ENCODE data around the gene SNRK. TPM values are rescaled to one million over a fixed set of nuclear protein-coding genes. Genes with fewer than 3 reads are reported as not detected.

Gene SNRK
- total RNA-seq, 1 experiment from 2014 or later: 13.7 TPM

DNA sequence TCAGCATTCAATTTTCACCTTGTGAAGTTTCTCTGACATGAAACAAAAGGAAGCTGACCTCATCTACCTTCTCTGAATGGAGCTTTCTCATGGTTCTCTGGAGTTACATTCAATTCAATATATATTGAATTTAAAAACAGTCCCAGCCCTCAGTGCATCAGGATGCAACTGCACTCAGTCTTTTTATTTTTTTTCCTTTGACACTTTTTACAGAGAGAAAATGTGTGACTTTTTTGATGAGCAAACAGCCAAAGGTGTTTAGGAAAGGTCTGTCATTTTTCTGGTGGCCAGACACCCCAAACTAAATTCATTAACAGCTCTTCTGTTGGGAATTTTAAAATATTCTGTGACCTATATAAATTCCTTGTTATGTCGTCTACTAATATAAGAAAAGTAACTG lies 19.3 kb upstream of the SNRK start:
- DNase-seq (ENCODE audit: low read depth): no peak

DNA sequence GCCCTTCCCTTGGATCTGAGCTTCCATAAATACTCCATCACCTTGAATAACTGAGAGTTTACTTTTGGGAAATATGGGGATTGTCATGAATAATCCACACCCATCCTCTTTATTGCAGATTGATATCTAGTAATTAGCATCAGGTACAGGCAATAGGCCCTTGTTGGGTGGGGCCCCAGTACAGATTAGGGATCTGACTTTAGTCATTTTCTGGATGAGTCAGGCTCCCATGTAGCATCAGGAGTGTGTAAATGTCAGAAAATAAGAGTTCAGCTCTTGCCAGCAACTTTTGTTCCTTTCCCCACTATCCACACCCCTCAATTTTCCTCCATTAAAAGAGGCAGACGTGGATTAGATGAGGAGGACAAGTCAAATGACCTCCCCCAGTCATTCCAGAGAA lies 17.7 kb upstream of the SNRK start:
- DNase-seq (ENCODE audit: low read depth): no peak

DNA sequence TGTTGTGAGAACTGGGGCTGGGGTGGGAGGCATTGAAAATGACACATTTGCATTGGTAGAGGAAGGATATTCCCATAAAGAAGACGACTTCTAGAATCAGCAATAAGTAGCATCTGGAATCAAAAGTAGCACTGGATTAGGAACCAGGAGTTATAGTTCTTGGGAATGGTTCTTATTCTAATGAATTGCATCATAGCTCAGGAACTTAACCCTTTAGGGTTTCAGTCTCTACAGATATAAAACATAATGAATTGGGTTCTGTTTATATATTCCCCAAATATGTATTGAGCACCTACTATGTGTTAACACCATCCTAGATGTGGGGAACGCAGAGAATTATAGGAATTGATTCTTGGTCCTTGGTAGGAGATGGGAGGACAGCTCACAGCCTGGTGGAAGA lies 16.3 kb upstream of the SNRK start:
- DNase-seq (ENCODE audit: low read depth): no peak

DNA sequence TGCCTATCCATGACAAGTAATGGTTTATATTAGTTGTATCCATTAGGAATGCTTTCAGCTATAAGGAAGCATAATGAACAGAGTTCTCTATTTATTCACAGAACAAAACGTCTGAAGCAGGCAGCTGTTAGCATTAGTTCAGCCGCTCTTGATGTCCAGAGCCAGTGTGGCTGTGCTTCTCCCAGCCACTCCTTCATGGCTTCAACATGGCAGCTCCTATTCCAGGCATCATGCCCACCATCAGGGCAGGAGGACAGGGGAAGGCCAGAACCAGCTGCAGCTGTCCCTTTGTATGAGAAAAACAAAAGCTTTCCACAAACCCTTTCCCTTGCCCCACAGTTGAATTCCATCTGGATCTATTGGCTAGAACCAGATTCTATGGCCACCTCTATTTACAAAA lies 12.9 kb upstream of the SNRK start:
- DNase-seq (ENCODE audit: low read depth): no peak

DNA sequence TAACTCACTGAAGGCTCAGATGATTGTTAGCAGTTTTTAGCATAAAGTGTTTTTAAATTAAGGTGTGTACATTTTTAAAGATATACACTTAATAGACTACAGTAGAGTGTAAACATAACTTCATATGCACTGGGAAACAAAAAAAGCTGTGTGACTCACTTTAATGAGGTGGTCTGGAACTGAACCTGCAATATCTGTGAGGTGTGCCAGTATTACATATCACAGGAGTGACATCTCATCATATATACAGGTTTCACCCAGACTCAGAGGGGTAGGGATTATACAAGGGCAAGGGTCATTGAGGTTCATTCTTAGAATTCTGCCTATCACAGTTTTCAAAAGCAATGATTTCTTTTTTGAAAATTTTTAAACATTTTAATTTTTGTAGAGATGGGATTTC lies 7.3 kb upstream of the SNRK start:
- DNase-seq (ENCODE audit: low read depth): no peak

DNA sequence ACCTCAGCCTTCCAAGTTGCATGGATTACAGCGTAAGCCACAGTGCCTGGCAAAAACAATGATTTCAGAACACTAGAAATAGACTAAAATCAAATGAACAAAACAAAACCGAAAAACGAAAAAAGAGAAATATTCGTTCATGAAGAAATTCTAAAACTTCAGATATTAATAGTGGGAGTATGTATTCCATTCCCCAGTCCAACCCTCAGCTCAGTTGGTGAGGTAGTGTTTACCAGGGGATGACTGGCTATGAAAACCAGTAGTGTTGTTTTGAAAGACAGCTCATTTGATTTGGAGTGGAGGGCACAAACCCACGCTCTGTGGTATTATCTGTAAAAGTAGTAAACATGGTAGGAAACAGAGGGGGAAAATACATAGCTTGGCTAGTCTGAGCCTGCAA lies 6.8 kb upstream of the SNRK start:
- no peak for DNase-seq (ENCODE audit: low read depth)

DNA sequence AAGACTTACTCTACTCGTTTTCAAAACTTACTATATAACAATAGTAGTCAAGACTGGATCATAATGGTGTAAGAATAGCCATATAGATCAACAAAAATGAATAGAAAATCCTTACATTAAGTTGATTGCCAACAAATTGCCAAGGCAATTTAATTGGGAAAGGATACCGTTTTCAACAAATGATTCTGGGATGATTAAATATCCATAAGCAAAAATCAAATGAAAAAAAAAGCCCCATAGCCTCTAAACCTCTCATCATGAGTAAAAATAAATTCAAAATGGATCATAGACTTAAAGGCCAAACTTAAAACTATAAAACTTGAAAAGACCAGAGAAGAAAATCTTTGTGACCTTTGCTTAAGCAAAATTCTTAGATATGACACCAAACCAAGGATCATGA lies 5.3 kb upstream of the SNRK start:
- no peak for DNase-seq (ENCODE audit: low read depth)

DNA sequence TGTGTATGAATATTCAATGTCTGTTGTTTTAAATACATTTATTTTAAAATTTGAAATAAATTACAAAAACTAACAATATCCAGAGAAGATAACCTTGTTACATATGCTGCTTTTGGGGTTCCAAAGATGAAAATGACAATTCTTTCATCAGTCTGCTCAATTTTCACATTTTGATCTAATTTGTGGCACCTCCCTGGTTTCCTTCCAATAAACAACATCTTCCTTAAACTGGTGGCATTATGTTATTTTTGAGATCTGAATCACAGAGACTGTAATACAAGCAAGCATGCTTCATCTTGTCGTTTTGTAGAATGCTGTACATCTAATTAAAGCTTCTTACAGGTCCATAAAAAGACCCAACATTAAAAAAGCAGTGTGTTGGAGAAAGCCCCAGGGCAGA lies 2.2 kb upstream of the SNRK start:
- DNase-seq (ENCODE audit: low read depth): no peak

DNA sequence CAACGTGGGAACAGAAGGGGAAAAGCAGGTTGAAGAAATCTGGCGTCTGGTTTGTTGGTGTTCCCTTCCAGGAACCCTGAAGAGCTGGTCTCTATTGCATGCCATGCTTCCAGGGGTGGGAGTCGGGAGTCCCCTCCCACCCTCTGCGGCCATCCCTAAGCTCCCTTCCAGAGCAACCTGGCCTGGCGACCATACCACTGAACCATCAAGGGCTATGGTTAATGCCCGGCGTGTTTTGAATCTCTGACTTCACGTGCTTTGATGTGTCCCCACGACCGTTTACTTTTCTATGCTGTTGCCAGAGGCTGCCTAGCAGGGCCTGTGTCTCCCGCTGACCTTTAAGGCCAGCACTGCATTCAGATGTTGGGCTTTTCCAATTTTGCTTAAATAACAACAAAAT lies 696 bp upstream of the SNRK start:
- no peak for DNase-seq (ENCODE audit: low read depth)

DNA sequence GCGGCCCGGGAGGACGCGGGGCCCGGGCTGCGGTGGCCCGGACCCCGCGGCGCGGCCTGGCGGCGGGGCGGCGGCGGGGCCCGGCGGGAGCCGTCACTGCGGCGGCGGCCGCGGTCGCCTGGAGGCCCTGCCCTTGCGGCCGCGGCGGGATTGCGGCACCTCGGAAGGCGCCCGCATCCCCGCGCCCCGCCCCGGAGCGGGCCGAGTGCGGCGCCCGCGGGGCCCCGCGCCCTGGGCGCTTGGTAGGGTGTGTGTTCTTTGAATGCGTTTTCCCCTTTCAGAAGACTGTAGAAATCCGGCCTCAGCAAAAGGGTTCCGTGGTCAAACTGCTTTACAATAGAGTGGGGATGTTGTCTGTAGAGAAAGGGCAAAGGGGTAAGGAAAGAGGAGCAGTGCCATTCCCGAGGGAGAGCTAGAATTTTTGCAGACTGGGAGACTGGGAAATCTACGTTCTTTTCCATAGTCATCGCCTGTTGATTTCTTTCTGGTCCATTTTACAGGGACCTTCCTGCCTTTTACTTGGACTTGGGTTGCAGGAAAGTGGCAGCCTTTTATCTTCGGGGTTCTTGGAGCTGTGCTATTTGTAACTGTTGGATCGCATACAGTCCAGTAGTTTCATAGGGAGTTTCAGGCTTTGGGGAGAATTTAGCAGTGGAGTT lies 630 bp downstream of the SNRK start:
- DNase-seq (ENCODE audit: low read depth): peak; percentile 34

DNA sequence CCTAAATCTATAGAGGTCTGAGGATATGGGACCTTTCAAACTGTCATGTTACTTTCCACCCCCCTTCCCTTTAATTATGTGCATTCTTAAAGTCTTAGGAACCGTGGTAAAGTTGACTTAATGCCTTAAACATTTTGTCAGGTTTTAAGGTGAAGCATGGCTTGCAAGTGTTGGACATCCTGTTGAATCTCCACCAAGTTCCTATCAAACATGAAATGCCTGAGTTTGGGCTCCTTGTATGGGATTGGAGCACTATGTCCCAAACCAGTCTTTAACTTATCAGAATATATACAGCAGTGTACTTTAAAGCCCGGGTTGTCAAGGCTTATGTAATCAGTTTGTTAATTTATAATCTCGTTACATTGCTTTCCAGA lies 1.1 kb downstream of the SNRK start:
- no peak for DNase-seq (ENCODE audit: low read depth)

DNA sequence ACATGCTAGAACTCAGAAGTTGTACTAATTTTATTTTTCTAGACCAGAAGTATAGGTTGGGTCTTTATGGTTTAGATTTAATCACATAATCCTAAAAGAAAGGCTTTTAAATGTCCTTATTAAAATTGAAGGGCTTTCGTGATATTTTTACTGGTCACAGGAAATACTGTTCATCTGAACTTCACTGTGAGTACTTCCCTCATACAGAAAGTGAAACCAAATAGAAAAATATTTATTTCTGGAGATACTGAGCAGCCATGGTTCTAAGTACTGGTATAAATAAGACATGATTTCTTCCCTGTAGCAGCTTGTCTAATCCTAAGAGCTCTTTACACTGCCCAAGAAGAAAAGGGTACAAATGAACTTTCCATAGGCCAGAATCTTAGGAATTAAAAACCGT lies 2.0 kb downstream of the SNRK start:
- DNase-seq (ENCODE audit: low read depth): peak; percentile 38

DNA sequence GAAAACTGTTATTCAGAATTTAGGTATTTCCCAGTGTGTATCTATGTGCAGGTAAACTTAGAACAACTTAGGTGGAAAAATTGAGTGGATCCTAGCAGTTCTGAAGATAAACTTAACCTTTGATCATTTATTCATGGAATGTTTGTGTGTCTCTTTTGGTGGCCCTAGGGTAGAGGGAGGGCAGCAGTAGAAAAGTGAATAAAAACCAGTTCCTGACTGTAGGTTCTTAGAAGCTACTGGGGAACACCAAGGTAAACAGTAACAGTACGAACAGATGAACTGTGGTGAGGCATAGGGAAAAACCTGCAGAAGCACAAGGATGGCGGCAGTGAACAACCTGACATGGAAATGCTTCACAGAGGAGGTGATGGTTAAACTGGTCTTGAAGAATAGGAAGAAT lies 2.5 kb downstream of the SNRK start:
- no peak for DNase-seq (ENCODE audit: low read depth)

DNA sequence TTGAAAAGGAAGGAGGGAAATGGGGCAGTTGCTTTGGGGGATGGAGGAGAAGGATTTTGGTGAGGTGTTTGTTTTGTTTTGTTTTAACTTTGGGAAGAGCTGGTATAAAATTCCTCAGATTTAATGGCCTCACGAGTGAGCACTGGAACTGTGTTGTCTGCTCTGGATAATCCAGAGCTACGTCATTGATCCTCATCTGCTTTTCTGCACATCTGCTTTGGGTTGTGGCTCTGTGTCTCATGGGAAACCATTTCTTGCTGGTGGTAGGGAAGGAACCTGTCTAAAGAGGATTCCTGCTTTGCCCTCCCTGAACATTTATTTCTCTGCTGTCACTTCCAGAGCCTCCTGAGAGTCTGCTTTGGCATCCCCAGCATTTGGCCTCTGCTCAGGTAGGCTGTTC lies 3.1 kb downstream of the SNRK start:
- DNase-seq (ENCODE audit: low read depth): no peak

DNA sequence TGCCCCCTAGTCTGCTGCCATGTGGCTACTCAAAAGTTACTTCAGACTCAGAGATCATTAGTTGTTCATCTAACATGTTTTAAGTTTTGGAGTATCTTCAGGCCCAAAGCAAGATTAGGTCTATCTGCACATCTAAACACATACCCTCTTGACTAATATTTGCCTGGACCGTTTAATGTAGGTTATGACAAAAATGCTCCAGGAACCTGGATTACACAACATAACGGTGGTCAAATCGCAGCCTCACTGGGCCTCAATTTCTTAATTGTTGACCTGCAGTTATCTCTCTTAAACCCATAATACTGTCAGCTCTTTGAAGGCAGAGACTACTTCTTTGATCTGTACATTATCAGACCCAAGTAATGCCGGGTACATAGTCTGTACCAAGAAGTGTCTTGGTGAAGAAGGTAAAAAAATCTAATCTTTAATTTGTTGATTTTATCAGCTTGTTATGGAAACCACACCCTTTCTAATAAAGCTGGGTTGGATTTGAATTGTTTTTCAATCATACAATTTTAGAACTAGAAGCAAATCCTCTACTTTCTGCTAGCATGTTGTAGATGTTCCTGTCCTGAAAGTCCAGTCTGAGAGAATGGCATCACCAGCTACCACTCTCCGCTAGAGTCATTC lies 3.6 kb downstream of the SNRK start:
- no peak for DNase-seq (ENCODE audit: low read depth)

DNA sequence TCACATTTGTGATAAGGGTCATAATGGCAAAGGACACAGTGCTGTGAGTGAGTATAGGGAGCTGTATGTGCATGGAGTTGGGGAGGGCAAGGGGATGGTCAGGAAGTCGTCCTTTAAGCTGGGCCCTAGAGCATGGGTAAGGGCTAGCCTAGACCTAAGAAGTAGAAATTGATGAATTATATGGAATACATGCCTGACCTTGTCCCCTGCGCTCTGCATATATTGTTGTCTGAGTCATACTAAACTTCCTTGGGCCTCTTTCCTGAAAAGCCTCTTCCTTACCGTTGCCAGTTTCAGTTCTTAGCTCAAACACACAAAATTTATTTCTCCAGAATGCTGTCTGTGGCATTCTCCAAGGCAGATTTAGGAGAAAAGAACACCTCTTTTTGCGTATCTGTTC lies 4.6 kb downstream of the SNRK start:
- DNase-seq (ENCODE audit: low read depth): peak; percentile 40

DNA sequence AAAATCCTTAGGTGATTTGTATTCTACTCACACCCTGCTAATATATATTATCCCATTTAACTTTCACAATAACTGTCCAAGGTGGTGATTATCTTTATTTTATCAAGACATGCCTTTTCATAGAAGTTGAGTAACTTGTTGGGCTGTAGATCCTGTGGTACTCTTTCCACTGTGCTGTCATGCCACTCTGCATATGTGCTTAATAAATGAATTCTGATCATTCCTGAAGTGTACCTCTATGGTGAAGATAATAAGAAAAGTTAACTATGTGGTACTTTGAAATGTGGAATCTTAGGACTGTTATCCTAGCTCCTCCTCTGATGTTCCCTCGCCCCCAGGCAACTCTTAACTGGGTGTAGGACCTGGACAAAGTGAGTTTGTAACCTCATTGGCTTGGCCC lies 5.2 kb downstream of the SNRK start:
- DNase-seq (ENCODE audit: low read depth): no peak

DNA sequence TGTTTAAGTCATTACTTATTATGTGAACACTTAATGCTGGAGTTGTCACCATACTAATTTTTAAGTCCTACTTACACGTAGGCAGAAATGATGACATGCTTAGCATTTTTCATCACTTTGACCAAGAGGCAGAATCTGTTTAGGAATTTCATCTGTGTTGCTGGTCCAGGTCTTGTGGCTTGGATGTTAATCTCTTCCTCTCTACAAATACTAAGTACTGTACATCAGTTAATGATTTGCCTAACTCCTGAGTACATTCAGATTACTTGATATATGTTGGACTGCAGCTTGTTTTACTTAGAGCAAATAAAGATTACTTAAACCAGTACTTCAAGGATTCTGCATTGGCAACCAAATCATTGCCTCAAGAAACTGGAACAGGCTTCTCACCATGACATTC lies 8.6 kb downstream of the SNRK start:
- no peak for DNase-seq (ENCODE audit: low read depth)

DNA sequence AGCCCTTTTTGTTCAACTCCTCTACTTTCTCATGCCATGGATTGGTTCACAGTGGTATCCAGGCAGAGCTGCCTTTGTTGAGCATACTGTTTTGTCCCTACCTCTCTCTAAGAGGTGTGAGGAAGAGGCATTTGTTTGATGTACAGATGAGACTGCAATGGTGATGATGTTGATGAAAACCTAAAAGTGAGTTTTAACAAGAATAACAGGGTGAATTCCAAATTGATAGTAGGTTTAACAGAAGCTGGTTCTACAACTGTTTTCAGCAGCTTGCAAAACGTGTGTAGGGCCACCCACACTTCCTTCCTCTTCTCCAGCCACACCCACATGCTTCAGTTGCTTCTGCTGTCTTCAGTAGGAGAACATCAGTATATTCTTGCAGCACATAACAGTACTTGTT lies 10.2 kb downstream of the SNRK start:
- no peak for DNase-seq (ENCODE audit: low read depth)

DNA sequence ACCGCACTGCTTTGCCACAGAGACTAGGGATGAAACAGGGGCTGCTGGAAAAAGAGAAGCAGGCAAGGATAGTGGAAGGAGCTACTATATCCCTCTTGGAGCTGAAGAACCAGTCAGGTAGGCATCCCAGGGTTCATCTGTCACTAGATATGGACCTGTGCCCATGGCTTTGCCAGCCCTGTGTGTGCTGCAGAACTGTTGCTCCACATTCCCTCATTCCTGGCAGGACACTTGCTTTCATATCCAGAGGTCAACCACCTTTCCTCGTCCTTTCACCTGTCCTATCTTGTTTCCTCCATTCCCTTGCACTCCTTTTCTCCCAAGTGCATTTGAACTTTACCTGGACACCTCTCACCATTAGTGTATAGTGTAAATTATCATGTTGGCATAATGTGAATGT lies 12.0 kb downstream of the SNRK start:
- no peak for DNase-seq (ENCODE audit: low read depth)

DNA sequence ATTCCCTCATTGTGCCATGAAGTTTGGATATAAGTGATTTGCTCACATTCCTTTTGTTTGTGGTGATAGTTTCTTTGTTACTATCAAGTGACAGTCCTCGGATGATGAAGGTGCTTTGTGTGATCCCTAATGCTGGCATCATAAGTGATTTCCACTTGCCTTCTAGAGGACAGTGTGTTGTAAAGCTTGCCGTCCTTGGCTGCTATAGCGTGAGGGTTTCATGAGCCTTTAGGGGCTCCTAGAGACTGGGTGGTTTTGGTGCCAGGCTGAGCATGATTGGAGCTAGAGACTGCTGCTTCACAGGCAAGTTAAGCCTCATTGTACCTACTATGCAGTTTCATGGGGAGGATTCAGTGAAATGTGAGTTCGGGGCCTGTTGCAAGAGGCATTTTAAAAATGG lies 12.4 kb downstream of the SNRK start:
- no peak for DNase-seq (ENCODE audit: low read depth)

DNA sequence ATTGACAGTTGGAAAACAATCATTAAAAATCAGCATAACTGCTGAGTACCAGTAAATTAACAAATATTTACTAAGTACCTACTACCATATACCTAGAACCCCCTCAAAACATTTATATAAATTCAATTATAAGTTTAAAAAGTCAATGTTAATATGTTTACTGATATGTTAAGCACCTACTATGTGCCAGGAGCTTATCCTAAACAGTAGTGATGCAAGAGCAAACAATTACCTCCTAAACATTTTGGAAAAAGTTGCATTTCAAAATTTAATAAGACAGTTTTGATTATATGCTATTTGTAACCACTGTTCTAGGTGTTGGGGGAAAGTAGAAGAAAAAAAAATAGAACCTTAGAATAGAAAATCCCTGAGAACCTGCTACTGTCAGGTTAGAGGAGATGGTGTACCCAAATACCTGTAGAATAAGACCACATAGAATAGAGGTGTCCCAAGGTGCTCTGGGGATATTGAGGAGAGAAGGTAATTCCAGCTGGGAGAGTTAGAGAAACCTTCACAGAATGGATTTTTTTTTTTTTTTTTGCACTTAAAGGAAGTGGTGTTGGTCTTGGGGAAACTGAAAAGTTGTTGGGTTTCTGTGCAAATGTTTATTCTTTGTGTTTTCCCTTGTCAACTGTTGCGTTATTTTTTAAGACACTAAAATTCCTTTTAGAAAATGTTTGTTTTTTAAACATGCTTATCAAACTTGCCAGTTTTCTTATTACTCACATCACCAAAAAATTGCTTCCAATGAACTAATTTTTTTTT lies 16.0 kb downstream of the SNRK start:
- no peak for DNase-seq (ENCODE audit: low read depth)

DNA sequence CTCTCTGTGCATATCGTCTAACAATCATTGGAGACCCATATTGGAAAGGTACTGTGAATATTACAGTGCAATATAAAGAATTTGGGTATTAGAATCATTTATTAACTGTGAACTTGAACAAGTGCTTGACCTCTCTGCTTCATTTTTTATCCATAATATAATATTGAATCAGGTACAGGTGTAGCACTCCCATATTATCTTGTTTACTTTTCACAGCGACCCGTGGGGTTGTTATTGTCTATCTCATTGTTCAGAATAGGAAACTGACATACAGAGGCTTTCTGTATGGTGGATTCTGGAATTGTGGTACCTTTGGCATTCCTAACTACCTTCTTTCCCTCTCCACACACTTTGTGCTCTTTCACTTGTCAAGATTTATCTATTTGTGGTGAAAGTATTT lies 17.8 kb downstream of the SNRK start:
- DNase-seq (ENCODE audit: low read depth): no peak

Measured in HT1080 (cell line).